ENCODE measurements around the gene TMEM208. TPM values are rescaled to one million over a fixed set of nuclear protein-coding genes. Genes with fewer than 3 reads are reported as not detected.

TMEM208 gene
- total RNA-seq, 6 experiments from 2014 or later = 50.9 to 67.8 (median 58.4) TPM

- TF ChIP-seq CTCF (IDR thresholded peaks at IDR 0.05) = no peak
- Mint-ChIP-seq H3K9me3 (no peaks in the 10 kb centered on the region), H3K36me3 (ENCODE audit: low read depth) (no peaks in the 10 kb centered on the region), H3K27me3 (ENCODE audit: insufficient read depth) (no peaks in the 10 kb centered on the region), H3K4me3 (no peak overlapping the region), H3K27ac (no peak overlapping the region), H3K4me1 (ENCODE audit: low read depth) (peaks cover 27% of the 10 kb centered on the region)
- no peak for DNase-seq
Measured at GRCh38 chr16:67275321-67275720, 48.4 kb downstream of the TMEM208 start.

GRCh38 chr16:67277294-67277998, 50.5 kb downstream of the TMEM208 start:
- no peaks in the 10 kb centered on the region for H3K27me3 Mint-ChIP-seq (ENCODE audit: insufficient read depth)
- DNase-seq = peak; percentile 98
- 0 out of 2 replicates have a peak, but pooled peaks cover under 1% of the 10 kb centered on the region for H3K36me3 Mint-ChIP-seq (ENCODE audit: low read depth)
- H3K4me1 Mint-ChIP-seq (ENCODE audit: low read depth) = peaks cover 27% of the 10 kb centered on the region
- no peak for TF ChIP-seq CTCF (IDR thresholded peaks at IDR 0.05)
- no peaks in the 10 kb centered on the region for H3K9me3 Mint-ChIP-seq
- peak overlapping the region; percentile 99 for H3K27ac Mint-ChIP-seq
- H3K4me3 Mint-ChIP-seq = peak overlapping the region; percentile 86

GRCh38 chr16:67277999-67278772, 51.3 kb downstream of the TMEM208 start:
- Mint-ChIP-seq H3K36me3 (ENCODE audit: low read depth) (peaks cover 8% of the 10 kb centered on the region), H3K27me3 (ENCODE audit: insufficient read depth) (peaks cover 1% of the 10 kb centered on the region; the same call in 1 of the 2 replicates), H3K4me3 (peak overlapping the region; percentile 86), H3K9me3 (no peaks in the 10 kb centered on the region), H3K4me1 (ENCODE audit: low read depth) (peaks cover 33% of the 10 kb centered on the region), H3K27ac (peak overlapping the region; percentile 99)
- TF ChIP-seq CTCF (IDR thresholded peaks at IDR 0.05) = no peak
- peak; percentile 75 for DNase-seq

Small RNA genes lying within 50 kb of the gene (microRNA-seq; reads per million reads assigned to microRNA genes)
- gene MIR328 = 843 reads per million, percentile 74 among the genes with 10 or more reads in this experiment

Other genes starting within 250 kb of the TMEM208 start
- 1 to 10 TPM; 1.7 to 3.5 (median 2.3) TPM for gene CES4A, start 238.5 kb upstream of the TMEM208 start, total RNA-seq (2021; fragmentation: NEBNext Ultra II Directional; extraction: Animal tissue kit (Norgen Biotek cat#: 25700))
- gene CBFB, start 198.0 kb upstream of the TMEM208 start, total RNA-seq (2021; fragmentation: NEBNext Ultra II Directional; extraction: Animal tissue kit (Norgen Biotek cat#: 25700)) = 10 to 100 TPM; 55.2 to 84.4 (median 69.5) TPM
- gene PHAF1, start 117.2 kb upstream of the TMEM208 start, total RNA-seq (2021; fragmentation: NEBNext Ultra II Directional; extraction: Animal tissue kit (Norgen Biotek cat#: 25700)) = 10 to 100 TPM in 5 of 6 experiments, 1 to 10 TPM in 1; 10.0 to 13.8 (median 11.8) TPM
- gene B3GNT9, start 76.1 kb upstream of the TMEM208 start, total RNA-seq (2021; fragmentation: NEBNext Ultra II Directional; extraction: Animal tissue kit (Norgen Biotek cat#: 25700)) = 10 to 100 TPM; 45.7 to 55.1 (median 50.1) TPM
- gene TRADD, start 67.2 kb upstream of the TMEM208 start, total RNA-seq (2021; fragmentation: NEBNext Ultra II Directional; extraction: Animal tissue kit (Norgen Biotek cat#: 25700)) = 10 to 100 TPM; 12.8 to 16.8 (median 15.8) TPM
- 10 to 100 TPM in 1 of 6 experiments, 1 to 10 TPM in 5; 7.2 to 10.8 (median 7.8) TPM for gene FBXL8, start 67.2 kb upstream of the TMEM208 start, total RNA-seq (2021; fragmentation: NEBNext Ultra II Directional; extraction: Animal tissue kit (Norgen Biotek cat#: 25700))
- gene HSF4, start 62.4 kb upstream of the TMEM208 start, total RNA-seq (2021; fragmentation: NEBNext Ultra II Directional; extraction: Animal tissue kit (Norgen Biotek cat#: 25700)) = 1 to 10 TPM; 3.3 to 5.5 (median 4.6) TPM
- gene NOL3, start 56.6 kb upstream of the TMEM208 start, total RNA-seq (2021; fragmentation: NEBNext Ultra II Directional; extraction: Animal tissue kit (Norgen Biotek cat#: 25700)) = 10 to 100 TPM; 16.1 to 20.1 (median 17.7) TPM
- 10 to 100 TPM in 5 of 6 experiments, 1 to 10 TPM in 1; 9.6 to 13.8 (median 11.6) TPM for gene MATCAP1, start 43.2 kb upstream of the TMEM208 start, total RNA-seq (2021; fragmentation: NEBNext Ultra II Directional; extraction: Animal tissue kit (Norgen Biotek cat#: 25700))
- under 1 TPM in 1 of 6 experiments, not detected in 5; 0.18 TPM for gene EXOC3L1, start 37.0 kb upstream of the TMEM208 start, total RNA-seq (2021; fragmentation: NEBNext Ultra II Directional; extraction: Animal tissue kit (Norgen Biotek cat#: 25700))
- gene E2F4, start 35.0 kb upstream of the TMEM208 start, total RNA-seq (2021; fragmentation: NEBNext Ultra II Directional; extraction: Animal tissue kit (Norgen Biotek cat#: 25700)) = 10 to 100 TPM; 52.9 to 64.7 (median 61.0) TPM
- 1 to 10 TPM in 3 of 6 experiments, under 1 TPM in 3; 0.79 to 1.3 (median 1.1) TPM for gene ELMO3, start 28.0 kb upstream of the TMEM208 start, total RNA-seq (2021; fragmentation: NEBNext Ultra II Directional; extraction: Animal tissue kit (Norgen Biotek cat#: 25700))
- gene FHOD1, start 20.4 kb downstream of the TMEM208 start, total RNA-seq (2021; fragmentation: NEBNext Ultra II Directional; extraction: Animal tissue kit (Norgen Biotek cat#: 25700)) = 10 to 100 TPM; 46.3 to 55.9 (median 51.1) TPM
- 1 to 10 TPM; 3.3 to 4.2 (median 3.7) TPM for gene SLC9A5, start 21.8 kb downstream of the TMEM208 start, total RNA-seq (2021; fragmentation: NEBNext Ultra II Directional; extraction: Animal tissue kit (Norgen Biotek cat#: 25700))
- gene PLEKHG4, start 52.4 kb downstream of the TMEM208 start, total RNA-seq (2021; fragmentation: NEBNext Ultra II Directional; extraction: Animal tissue kit (Norgen Biotek cat#: 25700)) = 10 to 100 TPM in 5 of 6 experiments, 1 to 10 TPM in 1; 8.6 to 14.1 (median 13.0) TPM
- not detected for gene KCTD19, start 99.6 kb downstream of the TMEM208 start, total RNA-seq (2021; fragmentation: NEBNext Ultra II Directional; extraction: Animal tissue kit (Norgen Biotek cat#: 25700))
- not detected for gene LRRC36, start 99.7 kb downstream of the TMEM208 start, total RNA-seq (2021; fragmentation: NEBNext Ultra II Directional; extraction: Animal tissue kit (Norgen Biotek cat#: 25700))
- gene TPPP3, start 166.4 kb downstream of the TMEM208 start, total RNA-seq (2021; fragmentation: NEBNext Ultra II Directional; extraction: Animal tissue kit (Norgen Biotek cat#: 25700)) = under 1 TPM in 2 of 6 experiments, not detected in 4; 0.21 to 0.28 TPM
- 1 to 10 TPM; 2.1 to 5.4 (median 2.8) TPM for gene ZDHHC1, start 189.3 kb downstream of the TMEM208 start, total RNA-seq (2021; fragmentation: NEBNext Ultra II Directional; extraction: Animal tissue kit (Norgen Biotek cat#: 25700))
- gene HSD11B2, start 204.0 kb downstream of the TMEM208 start, total RNA-seq (2021; fragmentation: NEBNext Ultra II Directional; extraction: Animal tissue kit (Norgen Biotek cat#: 25700)) = not detected

Data from HFFc6 (cell line).